ENCODE results near the gene KLHL6. TPM values are rescaled to one million over a fixed set of nuclear protein-coding genes. Genes with fewer than 3 reads are reported as not detected.
"Not testable (repeated sequence)": the region's sequence is repeated elsewhere in the genome, so short reads cannot be mapped to it uniquely, and the experiment has no call there.

Gene KLHL6
- total RNA-seq, 1 experiment from 2014 or later: not detected

- BruUV-seq (replicated peaks): no TSS peak
- H3K4me1 Mint-ChIP-seq (ENCODE audit: insufficient read depth, unreplicated experiment): no peaks in the 10 kb centered on the region
- no peak for DNase-seq (ENCODE audit: unreplicated experiment)
- no peaks in the 10 kb centered on the region for H3K36me3 Mint-ChIP-seq (ENCODE audit: insufficient read depth, unreplicated experiment)
- intact Hi-C loops (cut with micrococcal nuclease): no loop called here
- H3K4me3 Mint-ChIP-seq (ENCODE audit: unreplicated experiment): no peak overlapping the region
- no peaks in the 10 kb centered on the region for H3K9me3 Mint-ChIP-seq (ENCODE audit: unreplicated experiment)
- no peak overlapping the region for H3K27ac Mint-ChIP-seq (ENCODE audit: low read depth, unreplicated experiment)
- TF ChIP-seq CTCF (IDR thresholded peaks at IDR 0.05; ENCODE audit: unreplicated experiment): no peak
- ChIA-PET CTCF (no interaction called here), POLR2A (interaction anchor here (0.5 to 1.0 kb wide), 2 partner anchors 40 to 81 kb away, joined by 3 read pairs; no protein-coding TSS in a partner anchor)
- peaks cover 57% of the 10 kb centered on the region for H3K27me3 Mint-ChIP-seq (ENCODE audit: insufficient read depth, unreplicated experiment)
Measured at GRCh38 chr3:183576487-183577107, 21.1 kb upstream of the KLHL6 start.

- intact Hi-C loops (cut with micrococcal nuclease): no loop called here
- no peak overlapping the region for H3K27ac Mint-ChIP-seq (ENCODE audit: low read depth, unreplicated experiment)
- ChIA-PET CTCF (no interaction called here), POLR2A (no interaction called here)
- H3K4me3 Mint-ChIP-seq (ENCODE audit: unreplicated experiment): no peak overlapping the region
- H3K27me3 Mint-ChIP-seq (ENCODE audit: insufficient read depth, unreplicated experiment): peaks cover 37% of the 10 kb centered on the region
- TF ChIP-seq CTCF (IDR thresholded peaks at IDR 0.05; ENCODE audit: unreplicated experiment): no peak
- H3K4me1 Mint-ChIP-seq (ENCODE audit: insufficient read depth, unreplicated experiment): no peaks in the 10 kb centered on the region
- H3K9me3 Mint-ChIP-seq (ENCODE audit: unreplicated experiment): no peaks in the 10 kb centered on the region
- H3K36me3 Mint-ChIP-seq (ENCODE audit: insufficient read depth, unreplicated experiment): no peaks in the 10 kb centered on the region
- BruUV-seq (replicated peaks): no TSS peak
- no peak for DNase-seq (ENCODE audit: unreplicated experiment)
Measured at GRCh38 chr3:183572935-183573334, 17.4 kb upstream of the KLHL6 start.

GRCh38 chr3:183570191-183570590 lies 14.7 kb upstream of the KLHL6 start:
- H3K27me3 Mint-ChIP-seq (ENCODE audit: insufficient read depth, unreplicated experiment): peaks cover 15% of the 10 kb centered on the region
- BruUV-seq (replicated peaks); CTCF ChIA-PET; H3K9me3 Mint-ChIP-seq (ENCODE audit: unreplicated experiment); H3K27ac Mint-ChIP-seq (ENCODE audit: low read depth, unreplicated experiment); H3K36me3 Mint-ChIP-seq (ENCODE audit: insufficient read depth, unreplicated experiment); intact Hi-C loops (cut with micrococcal nuclease); H3K4me1 Mint-ChIP-seq (ENCODE audit: insufficient read depth, unreplicated experiment); DNase-seq (ENCODE audit: unreplicated experiment); H3K4me3 Mint-ChIP-seq (ENCODE audit: unreplicated experiment); POLR2A ChIA-PET: not testable (repeated sequence)

GRCh38 chr3:183566880-183567279 lies 11.4 kb upstream of the KLHL6 start:
- no peak for DNase-seq (ENCODE audit: unreplicated experiment)
- POLR2A ChIA-PET: interaction anchor here (0.6 kb wide), 2 partner anchors 9 to 32 kb away, joined by 3 read pairs; no protein-coding TSS in a partner anchor
- H3K4me3 Mint-ChIP-seq (ENCODE audit: unreplicated experiment): no peak overlapping the region
- no peak for TF ChIP-seq CTCF (IDR thresholded peaks at IDR 0.05; ENCODE audit: unreplicated experiment)
- BruUV-seq (replicated peaks): no TSS peak
- H3K36me3 Mint-ChIP-seq (ENCODE audit: insufficient read depth, unreplicated experiment): no peaks in the 10 kb centered on the region
- CTCF ChIA-PET: interaction anchor here (0.6 kb wide), 1 partner anchor 1648 kb away, joined by 3 read pairs; no protein-coding TSS in a partner anchor
- no peaks in the 10 kb centered on the region for H3K9me3 Mint-ChIP-seq (ENCODE audit: unreplicated experiment)
- intact Hi-C loops (cut with micrococcal nuclease): no loop called here
- no peaks in the 10 kb centered on the region for H3K4me1 Mint-ChIP-seq (ENCODE audit: insufficient read depth, unreplicated experiment)
- H3K27me3 Mint-ChIP-seq (ENCODE audit: insufficient read depth, unreplicated experiment): peaks cover 15% of the 10 kb centered on the region
- no peak overlapping the region for H3K27ac Mint-ChIP-seq (ENCODE audit: low read depth, unreplicated experiment)
